Caco-2 (cell line): Measurements from ENCODE around the gene SENP1. TPM values are rescaled to one million over a fixed set of nuclear protein-coding genes. Genes with fewer than 3 reads are reported as not detected.
"Not testable (repeated sequence)": the region's sequence is repeated elsewhere in the genome, so short reads cannot be mapped to it uniquely, and the experiment has no call there.

Experiments
- BruUV-seq: library from RNA; stranded (reverse); fragments of 400-500 nt; replicated peaks from 2 replicates; lab custom pipeline; 2021; lab: Mats Ljungman, UMichigan
- CTCF ChIA-PET: fragments of 300-600 bp; sonication (Branson Sonifier 250); formaldehyde crosslinking; loops from one replicate; lab custom pipeline; 2022; ENCODE audit warnings: antibody characterized with exemption; lab: Charles Lee
- POLR2A ChIA-PET: fragments of 300-600 bp; sonication (Branson Sonifier 250); formaldehyde crosslinking; loops from one replicate; lab custom pipeline; 2022; ENCODE audit warnings: antibody characterized with exemption; lab: Charles Lee
- DNase-seq, 2 experiments: peaks; one replicate each; pipeline versions ENCODE4 v3.0.0 to v3.0.0-alpha.2; 2020 to 2022
- H3K27me3 ChIP-seq: replicated peaks from 2 replicates; pipeline ENCODE4 v1.6.0; 2011; ENCODE audit warnings: low read length; ENCODE audit not compliant: control insufficient read depth, insufficient read depth
- H3K36me3 ChIP-seq: 2 replicates; pipeline ENCODE4 v1.5.1; 2011; ENCODE audit warnings: low read length; ENCODE audit not compliant: control insufficient read depth, insufficient read depth
- H3K4me1 ChIP-seq: fragments of 250-450 bp; sonication (Bioruptor Pico); 2 replicates; pipeline ENCODE4 v1.5.1; 2020; ENCODE audit warnings: mild to moderate bottlenecking
- H3K4me3 ChIP-seq: 2 replicates; pipeline ENCODE4 v1.5.1; 2011; ENCODE audit warnings: low read depth, mild to moderate bottlenecking, control low read depth, low read length
- H3K9me3 ChIP-seq: fragments of 250-450 bp; sonication (Bioruptor Pico); 2 replicates; pipeline ENCODE4 v1.5.1; 2020; ENCODE audit warnings: mild to moderate bottlenecking, moderate library complexity
- H3K27ac Mint-ChIP-seq: one replicate; pipeline ENCODE4 v1.8.0; 2022; ENCODE audit warnings: mixed read lengths; ENCODE audit not compliant: unreplicated experiment
- H3K27me3 Mint-ChIP-seq: one replicate; pipeline ENCODE4 v1.8.0; 2022; ENCODE audit warnings: mixed read lengths; ENCODE audit not compliant: insufficient read depth, unreplicated experiment
- H3K36me3 Mint-ChIP-seq: one replicate; pipeline ENCODE4 v1.8.0; 2022; ENCODE audit warnings: mild to moderate bottlenecking, mixed read lengths; ENCODE audit not compliant: insufficient read depth, unreplicated experiment
- H3K4me1 Mint-ChIP-seq: one replicate; pipeline ENCODE4 v1.8.0; 2022; ENCODE audit warnings: low read depth, mixed read lengths; ENCODE audit not compliant: unreplicated experiment
- H3K4me3 Mint-ChIP-seq: one replicate; pipeline ENCODE4 v1.8.0; 2022; ENCODE audit warnings: mild to moderate bottlenecking, moderate library complexity, mixed read lengths; ENCODE audit not compliant: unreplicated experiment
- H3K9me3 Mint-ChIP-seq: one replicate; pipeline ENCODE4 v1.8.0; 2022; ENCODE audit warnings: mixed read lengths; ENCODE audit not compliant: unreplicated experiment
- CTCF ChIP-seq, 2 experiments: fragments of 200-600 bp in 1 of 2; IDR thresholded peaks; 1 replicate in 1 of 2; 2 replicates in 1 of 2; pipeline versions ENCODE4 v1.5.1 to v1.8.0; 2011 to 2022; ENCODE audit warnings: antibody characterized with exemption in 1 of 2, control low read depth in 1 of 2, inconsistent platforms in 1 of 2, low read depth in 1 of 2, low read length in 1 of 2, mild to moderate bottlenecking in 1 of 2, moderate library complexity in 1 of 2; ENCODE audit not compliant: insufficient read depth in 1 of 2, severe bottlenecking in 1 of 2, unreplicated experiment in 1 of 2
- intact Hi-C: fragments of 100-400 bp; cut with micrococcal nuclease; formaldehyde crosslinking; loops from one replicate; pipeline ENCODE4 v1.10.0; 2022; ENCODE audit not compliant: unreplicated experiment
- total RNA-seq: library from RNA; stranded (reverse); gene quantifications from 2 replicates; pipeline ENCODE4 v1.2.3, GENCODE V29; 2022

Gene SENP1
- total RNA-seq, 1 experiment from 2014 or later = 40.4 TPM

DNA sequence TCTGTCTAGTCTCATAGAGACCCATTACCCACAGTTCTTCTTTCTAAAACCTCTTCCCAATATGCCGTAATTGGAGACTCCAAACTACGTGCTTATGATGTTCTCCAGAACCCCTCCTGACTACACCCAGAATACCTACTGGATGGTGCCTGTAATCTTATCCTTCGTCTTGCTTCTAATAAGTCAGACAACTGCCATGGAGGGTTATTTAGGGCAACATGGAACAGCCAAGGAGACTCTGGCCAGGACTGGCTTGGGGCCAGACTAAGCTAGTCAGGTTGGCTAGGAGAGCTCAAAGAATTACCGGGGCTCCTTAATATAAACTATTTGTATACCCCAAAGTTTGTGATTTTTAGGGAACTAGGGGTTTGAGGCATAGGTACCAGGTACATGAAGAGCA, 20.1 kb upstream of the SENP1 start:
- intact Hi-C loops = no loop called here
- H3K4me3 ChIP-seq = no peak overlapping the region
- Mint-ChIP-seq H3K4me1 (peaks cover 6% of the 10 kb centered on the region), H3K27ac (no peak overlapping the region), H3K36me3 (peaks cover 31% of the 10 kb centered on the region), H3K27me3 (no peaks in the 10 kb centered on the region), H3K9me3 (no peaks in the 10 kb centered on the region), H3K4me3 (no peak overlapping the region)
- CTCF ChIA-PET = no interaction called here
- BruUV-seq = no TSS peak
- peaks cover 2% of the 10 kb centered on the region for H3K36me3 ChIP-seq
- POLR2A ChIA-PET = no interaction called here
- no peaks in the 10 kb centered on the region for H3K9me3 ChIP-seq
- no peak for TF ChIP-seq CTCF (IDR thresholded peaks at IDR 0.05; ENCODE audit: insufficient read depth in 1 of 2, low read depth in 1 of 2, low read length in 1 of 2, severe bottlenecking in 1 of 2, unreplicated experiment in 1 of 2)
- H3K27me3 ChIP-seq = no peaks in the 10 kb centered on the region
- H3K4me1 ChIP-seq = no peaks in the 10 kb centered on the region
- no peak for DNase-seq

- peaks cover 27% of the 10 kb centered on the region for H3K36me3 Mint-ChIP-seq
- H3K9me3 ChIP-seq, H3K27me3 Mint-ChIP-seq, H3K9me3 Mint-ChIP-seq, H3K4me1 Mint-ChIP-seq, H3K27ac Mint-ChIP-seq, DNase-seq, H3K4me1 ChIP-seq, H3K36me3 ChIP-seq, H3K4me3 Mint-ChIP-seq, BruUV-seq, H3K27me3 ChIP-seq, POLR2A ChIA-PET, H3K4me3 ChIP-seq, intact Hi-C loops, CTCF ChIA-PET: not testable (repeated sequence)
These were observed 19.7 kb upstream of the SENP1 start for GRCh38 chr12:48125542-48125941.

DNA sequence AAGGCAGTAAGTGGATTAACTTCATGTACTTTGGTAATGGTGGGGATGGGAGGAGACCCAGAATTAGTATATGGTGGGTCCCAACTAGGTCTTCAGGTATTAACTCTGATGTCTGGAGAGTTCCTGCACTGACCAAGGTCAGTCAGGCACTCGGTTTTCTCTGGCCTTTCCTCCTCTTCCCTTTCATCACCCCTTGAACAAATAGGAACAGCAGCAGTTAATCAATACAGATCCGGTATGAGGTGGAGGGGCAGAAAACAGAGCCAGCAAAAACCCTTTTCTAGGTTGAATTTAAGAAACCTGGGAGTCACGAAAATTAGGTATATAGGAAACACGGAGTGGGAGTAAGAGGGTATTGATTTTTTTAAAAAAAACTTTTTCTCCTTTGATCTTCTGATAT, 17.3 kb upstream of the SENP1 start:
- Histone ChIP-seq H3K9me3 (no peaks in the 10 kb centered on the region), H3K4me1 (peaks cover 16% of the 10 kb centered on the region), H3K27me3 (no peaks in the 10 kb centered on the region), H3K36me3 (no peaks in the 10 kb centered on the region; the same call in 1 of the 2 replicates), H3K4me3 (no peak overlapping the region)
- peaks cover 15% of the 10 kb centered on the region for H3K4me1 Mint-ChIP-seq
- no peak for DNase-seq
- BruUV-seq = no TSS peak
- no peak overlapping the region for H3K27ac Mint-ChIP-seq
- no peak overlapping the region for H3K4me3 Mint-ChIP-seq
- intact Hi-C loops = no loop called here
- H3K27me3 Mint-ChIP-seq = no peaks in the 10 kb centered on the region
- CTCF ChIA-PET = no interaction called here
- H3K9me3 Mint-ChIP-seq = no peaks in the 10 kb centered on the region
- peaks cover 30% of the 10 kb centered on the region for H3K36me3 Mint-ChIP-seq
- POLR2A ChIA-PET = no interaction called here
- TF ChIP-seq CTCF (IDR thresholded peaks at IDR 0.05; ENCODE audit: insufficient read depth in 1 of 2, low read depth in 1 of 2, low read length in 1 of 2, severe bottlenecking in 1 of 2, unreplicated experiment in 1 of 2) = no peak
